ENCODE measurements around the gene PAM16. TPM values are rescaled to one million over a fixed set of nuclear protein-coding genes. Genes with fewer than 3 reads are reported as not detected.

The PAM16 gene
- total RNA-seq, 1 donor, result 20.2 TPM

GRCh38 chr16:4332623-4333307 is 18.4 kb downstream of the PAM16 start:
- H3K4me3 ChIP-seq (ENCODE audit: low read depth, low read length), result no peak overlapping the region
- no peak for DNase-seq (ENCODE audit: low read depth)
- TF ChIP-seq CTCF (IDR thresholded peaks at IDR 0.05; ENCODE audit: insufficient read depth, low read length), result no peak

GRCh38 chr16:4332083-4332482 is 19.0 kb downstream of the PAM16 start:
- no peak for TF ChIP-seq CTCF (IDR thresholded peaks at IDR 0.05; ENCODE audit: insufficient read depth, low read length)
- DNase-seq (ENCODE audit: low read depth), result no peak
- H3K4me3 ChIP-seq (ENCODE audit: low read depth, low read length), result no peak overlapping the region

GRCh38 chr16:4330277-4330874 is 20.7 kb downstream of the PAM16 start:
- DNase-seq (ENCODE audit: low read depth), result peak; percentile 71
- no peak overlapping the region for H3K4me3 ChIP-seq (ENCODE audit: low read depth, low read length)
- TF ChIP-seq CTCF (IDR thresholded peaks at IDR 0.05; ENCODE audit: insufficient read depth, low read length), result peak; percentile 98

GRCh38 chr16:4328782-4329775 is 22.0 kb downstream of the PAM16 start:
- no peak overlapping the region for H3K4me3 ChIP-seq (ENCODE audit: low read depth, low read length)
- no peak for DNase-seq (ENCODE audit: low read depth)
- no peak for TF ChIP-seq CTCF (IDR thresholded peaks at IDR 0.05; ENCODE audit: insufficient read depth, low read length)

GRCh38 chr16:4328046-4328781 is 22.9 kb downstream of the PAM16 start:
- peak; percentile 68 for DNase-seq (ENCODE audit: low read depth)
- peak overlapping the region; percentile 44 for H3K4me3 ChIP-seq (ENCODE audit: low read depth, low read length)
- TF ChIP-seq CTCF (IDR thresholded peaks at IDR 0.05; ENCODE audit: insufficient read depth, low read length), result peak; percentile 76

- no peak for TF ChIP-seq CTCF (IDR thresholded peaks at IDR 0.05; ENCODE audit: insufficient read depth, low read length)
- peak overlapping the region; percentile 44 for H3K4me3 ChIP-seq (ENCODE audit: low read depth, low read length)
- no peak for DNase-seq (ENCODE audit: low read depth)
Observed at GRCh38 chr16:4327386-4328045, 23.6 kb downstream of the PAM16 start.
